AG04449 (cell line): ENCODE data around the gene CEP131.

Experiments used
- CTCF ChIA-PET: fragments of 350-600 bp; formaldehyde crosslinking; extraction: SDS; loops from one replicate; lab custom pipeline; 2021; ENCODE audit warnings: antibody characterized with exemption; lab: Yijun Ruan, JAX
- POLR2A ChIA-PET: fragments of 400-600, 350-600 bp; formaldehyde crosslinking; extraction: SDS; loops from one replicate; lab custom pipeline; 2020; ENCODE audit warnings: antibody characterized with exemption, inconsistent platforms; lab: Yijun Ruan, JAX
- DNase-seq: peaks from one replicate; pipeline ENCODE4 v3.0.0-alpha.2; 2010; ENCODE audit warnings: low read depth, low spot score
- H3K4me3 ChIP-seq: 2 replicates; pipeline ENCODE4 v1.5.1; 2011; ENCODE audit warnings: low read depth, mild to moderate bottlenecking, control low read depth, low read length
- CTCF ChIP-seq: IDR thresholded peaks from one replicate; pipeline ENCODE4 v1.5.1; 2011; ENCODE audit warnings: mild to moderate bottlenecking, moderate library complexity, low read length, control low read depth, inconsistent platforms; ENCODE audit not compliant: insufficient read depth; ENCODE audit errors: missing control alignments

Gene CEP131

GRCh38 chr17:81246343-81246670, 23.5 kb upstream of the CEP131 start:
- no peak for TF ChIP-seq CTCF
- H3K4me3 ChIP-seq: no peak overlapping the region
- CTCF ChIA-PET: interaction anchor here (0.6 to 1.6 kb wide), 3 partner anchors 8 to 991 kb away, joined by 3 read pairs; no protein-coding TSS in a partner anchor
- POLR2A ChIA-PET: no interaction called here
- no peak for DNase-seq

GRCh38 chr17:81245665-81246342, 23.0 kb upstream of the CEP131 start:
- no peak overlapping the region for H3K4me3 ChIP-seq
- CTCF ChIA-PET: interaction anchor here (0.7 to 1.6 kb wide), 2 partner anchors 9 to 103 kb away, joined by 3 read pairs; no protein-coding TSS in a partner anchor
- POLR2A ChIA-PET: no interaction called here
- DNase-seq: no peak
- TF ChIP-seq CTCF: no peak

GRCh38 chr17:81245024-81245664, 22.4 kb upstream of the CEP131 start:
- no peak for DNase-seq
- ChIA-PET POLR2A (no interaction called here), CTCF (interaction anchor here (0.8 to 1.6 kb wide), 2 partner anchors 8 to 102 kb away, joined by 3 to 5 read pairs; no protein-coding TSS in a partner anchor)

GRCh38 chr17:81244358-81245023, 21.7 kb upstream of the CEP131 start:
- no peak overlapping the region for H3K4me3 ChIP-seq
- ChIA-PET POLR2A (no interaction called here), CTCF (interaction anchor here (0.8 kb wide), 1 partner anchor 9 kb away, joined by 5 read pairs; no protein-coding TSS in a partner anchor)
- DNase-seq: no peak
- TF ChIP-seq CTCF: no peak

More at GRCh38 chr17:81245024-81245664, 22.4 kb upstream of the CEP131 start:
- no peak for TF ChIP-seq CTCF
- H3K4me3 ChIP-seq: no peak overlapping the region

GRCh38 chr17:81243333-81243664, 20.5 kb upstream of the CEP131 start:
- ChIA-PET CTCF (no interaction called here), POLR2A (no interaction called here)
- TF ChIP-seq CTCF: no peak
- H3K4me3 ChIP-seq: no peak overlapping the region
- DNase-seq: no peak
